ENCODE results near the gene HLA-DRA. TPM values are rescaled to one million over a fixed set of nuclear protein-coding genes. Genes with fewer than 3 reads are reported as not detected.
"Not testable (repeated sequence)": the region's sequence is repeated elsewhere in the genome, so short reads cannot be mapped to it uniquely, and the experiment has no call there.

Gene HLA-DRA
- total RNA-seq, 1 donor from 2014 or later, result 158 TPM

DNA sequence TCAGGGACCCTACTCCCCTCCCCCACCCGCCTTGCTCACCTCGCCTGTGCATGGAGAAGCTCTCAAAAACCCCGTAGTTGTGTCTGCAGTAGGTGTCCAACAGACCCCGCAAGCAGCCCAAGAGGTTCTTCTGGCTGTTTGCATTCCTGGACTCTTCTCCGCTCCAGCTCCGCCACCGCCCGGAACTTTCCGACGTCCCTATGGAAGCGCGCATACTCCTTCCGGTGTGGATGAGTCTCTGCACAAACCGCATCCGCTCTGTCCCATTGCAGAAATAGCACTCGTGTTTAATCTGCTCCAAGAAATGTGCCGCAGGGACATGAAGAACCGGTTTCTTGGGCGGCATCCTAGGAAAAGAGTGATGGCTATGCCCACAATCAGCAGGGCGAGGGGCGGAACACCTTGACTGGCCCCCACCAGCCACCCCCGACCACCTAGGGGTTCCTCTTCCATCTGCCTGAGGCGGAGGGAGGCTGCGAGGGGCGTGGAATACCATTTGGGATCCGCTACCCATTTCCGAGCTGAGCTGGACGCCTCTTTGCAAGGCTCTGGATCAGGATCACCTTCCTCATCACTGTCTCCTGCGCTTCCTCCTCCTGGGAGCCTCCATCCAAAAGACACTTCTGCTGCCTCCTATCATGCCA is 20.2 kb downstream of the HLA-DRA start:
- Histone ChIP-seq H3K36me3 (no peaks in the 10 kb centered on the region), H3K4me3 (no peak overlapping the region), H3K4me1 (no peaks in the 10 kb centered on the region), H3K9me3 (no peaks in the 10 kb centered on the region), H3K27me3 (no peaks in the 10 kb centered on the region), H3K27ac (no peak overlapping the region)
- intact Hi-C loops (cut with DNase I), result no loop called here
- no peak for DNase-seq (ENCODE audit: extremely low spot score in 2 of 2)
- TF ChIP-seq, protein P1, sequence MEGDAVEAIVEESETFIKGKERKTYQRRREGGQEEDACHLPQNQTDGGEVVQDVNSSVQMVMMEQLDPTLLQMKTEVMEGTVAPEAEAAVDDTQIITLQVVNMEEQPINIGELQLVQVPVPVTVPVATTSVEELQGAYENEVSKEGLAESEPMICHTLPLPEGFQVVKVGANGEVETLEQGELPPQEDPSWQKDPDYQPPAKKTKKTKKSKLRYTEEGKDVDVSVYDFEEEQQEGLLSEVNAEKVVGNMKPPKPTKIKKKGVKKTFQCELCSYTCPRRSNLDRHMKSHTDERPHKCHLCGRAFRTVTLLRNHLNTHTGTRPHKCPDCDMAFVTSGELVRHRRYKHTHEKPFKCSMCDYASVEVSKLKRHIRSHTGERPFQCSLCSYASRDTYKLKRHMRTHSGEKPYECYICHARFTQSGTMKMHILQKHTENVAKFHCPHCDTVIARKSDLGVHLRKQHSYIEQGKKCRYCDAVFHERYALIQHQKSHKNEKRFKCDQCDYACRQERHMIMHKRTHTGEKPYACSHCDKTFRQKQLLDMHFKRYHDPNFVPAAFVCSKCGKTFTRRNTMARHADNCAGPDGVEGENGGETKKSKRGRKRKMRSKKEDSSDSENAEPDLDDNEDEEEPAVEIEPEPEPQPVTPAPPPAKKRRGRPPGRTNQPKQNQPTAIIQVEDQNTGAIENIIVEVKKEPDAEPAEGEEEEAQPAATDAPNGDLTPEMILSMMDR (IDR thresholded peaks at IDR 0.05), result no peak
- TF ChIP-seq POLR2AphosphoS5 (IDR thresholded peaks at IDR 0.05; ENCODE audit: insufficient read depth in 1 of 2, low read depth in 1 of 2) (no peak), POLR2A (IDR thresholded peaks at IDR 0.05) (no peak)

- Histone ChIP-seq H3K4me3 (no peak overlapping the region), H3K4me1 (no peaks in the 10 kb centered on the region), H3K36me3 (no peaks in the 10 kb centered on the region), H3K27me3 (no peaks in the 10 kb centered on the region), H3K9me3 (no peaks in the 10 kb centered on the region), H3K27ac (no peak overlapping the region)
- DNase-seq (ENCODE audit: extremely low spot score in 2 of 2), result no peak
- TF ChIP-seq POLR2AphosphoS5 (IDR thresholded peaks at IDR 0.05; ENCODE audit: insufficient read depth in 1 of 2, low read depth in 1 of 2) (no peak), POLR2A (IDR thresholded peaks at IDR 0.05) (no peak)
- TF ChIP-seq, protein P1 (IDR thresholded peaks at IDR 0.05), result no peak
- intact Hi-C loops (cut with DNase I), result no loop called here
These were observed 20.8 kb downstream of the HLA-DRA start for GRCh38 chr6:32460528-32460927.

GRCh38 chr6:32461493-32461892 is 21.8 kb downstream of the HLA-DRA start:
- Histone ChIP-seq H3K4me1 (no peaks in the 10 kb centered on the region), H3K27me3 (no peaks in the 10 kb centered on the region), H3K27ac (no peak overlapping the region), H3K9me3 (no peaks in the 10 kb centered on the region), H3K4me3 (no peak overlapping the region), H3K36me3 (no peaks in the 10 kb centered on the region)
- TF ChIP-seq, protein P1 (IDR thresholded peaks at IDR 0.05), result no peak
- TF ChIP-seq POLR2AphosphoS5 (IDR thresholded peaks at IDR 0.05; ENCODE audit: insufficient read depth in 1 of 2, low read depth in 1 of 2), result no peak
- no peak for TF ChIP-seq POLR2A (IDR thresholded peaks at IDR 0.05)
- no peak for DNase-seq (ENCODE audit: extremely low spot score in 2 of 2)
- intact Hi-C loops (cut with DNase I), result no loop called here

- intact Hi-C loops (cut with DNase I), result no loop called here
- H3K27ac ChIP-seq, result no peak overlapping the region
- no peaks in the 10 kb centered on the region for H3K27me3 ChIP-seq
- TF ChIP-seq POLR2A (IDR thresholded peaks at IDR 0.05) (no peak), POLR2AphosphoS5 (IDR thresholded peaks at IDR 0.05; ENCODE audit: insufficient read depth in 1 of 2, low read depth in 1 of 2) (no peak)
- TF ChIP-seq, protein P1 (IDR thresholded peaks at IDR 0.05), result no peak
- no peaks in the 10 kb centered on the region for H3K36me3 ChIP-seq
- no peaks in the 10 kb centered on the region for H3K4me1 ChIP-seq
- no peak for DNase-seq (ENCODE audit: extremely low spot score in 2 of 2)
- H3K4me3 ChIP-seq, result no peak overlapping the region
- no peaks in the 10 kb centered on the region for H3K9me3 ChIP-seq
These were observed 22.9 kb downstream of the HLA-DRA start for GRCh38 chr6:32462609-32463008.

- intact Hi-C loops (cut with DNase I); H3K27me3 ChIP-seq; DNase-seq (ENCODE audit: extremely low spot score in 2 of 2): not testable (repeated sequence)
These were observed 28.2 kb downstream of the HLA-DRA start for GRCh38 chr6:32467743-32468503.

More at GRCh38 chr6:32467743-32468503, 28.2 kb downstream of the HLA-DRA start:
- not testable (repeated sequence) for H3K4me1 ChIP-seq, H3K4me3 ChIP-seq, H3K36me3 ChIP-seq, H3K9me3 ChIP-seq, H3K27ac ChIP-seq

All from vagina (tissue), 2 donors.